GM10266 (cell line): ENCODE data around the gene CSF2.

ENCODE experiments used
- DNase-seq: peaks from one replicate; pipeline ENCODE4 v3.0.0; 2012; ENCODE audit errors: extremely low spot score
- CTCF ChIP-seq: IDR thresholded peaks from 2 replicates; pipeline ENCODE4 v1.5.1; 2012; ENCODE audit warnings: mild to moderate bottlenecking, low read depth; ENCODE audit not compliant: control insufficient read depth, insufficient read depth; ENCODE audit errors: missing control alignments

Gene CSF2

GRCh38 chr5:132081458-132081857 lies 7.9 kb downstream of the CSF2 start:
- TF ChIP-seq CTCF: no peak
- no peak for DNase-seq

GRCh38 chr5:132082329-132083023 lies 8.9 kb downstream of the CSF2 start:
- TF ChIP-seq CTCF: no peak
- no peak for DNase-seq

- DNase-seq: no peak
- no peak for TF ChIP-seq CTCF
Observed at GRCh38 chr5:132083071-132083678, 9.6 kb downstream of the CSF2 start.

GRCh38 chr5:132085686-132086085 lies 12.1 kb downstream of the CSF2 start:
- no peak for DNase-seq
- no peak for TF ChIP-seq CTCF

- DNase-seq: no peak
- no peak for TF ChIP-seq CTCF
Observed at GRCh38 chr5:132086277-132086794, 12.7 kb downstream of the CSF2 start.

- no peak for DNase-seq
- TF ChIP-seq CTCF: no peak
Observed at GRCh38 chr5:132087176-132087575, 13.6 kb downstream of the CSF2 start.

GRCh38 chr5:132087661-132088060 lies 14.1 kb downstream of the CSF2 start:
- DNase-seq: no peak
- no peak for TF ChIP-seq CTCF
